Left hindlimb (tissue), 1 donor: Measurements from ENCODE around the gene PTPRK.

Experiments
- DNase-seq: peaks from one replicate; pipeline ENCODE4 v3.0.0-alpha.2; 2018

PTPRK gene

GRCh38 chr6:128117916-128118315, 402.5 kb downstream of the PTPRK start:
- DNase-seq: no peak

GRCh38 chr6:128114164-128114563, 406.2 kb downstream of the PTPRK start:
- DNase-seq: no peak

- DNase-seq: no peak
Observed at GRCh38 chr6:128112494-128112893, 407.9 kb downstream of the PTPRK start.

- no peak for DNase-seq
Observed at GRCh38 chr6:128111096-128111495, 409.3 kb downstream of the PTPRK start.

- DNase-seq: no peak
Observed at GRCh38 chr6:128107682-128108081, 412.7 kb downstream of the PTPRK start.

- no peak for DNase-seq
Observed at GRCh38 chr6:128099571-128100197, 420.7 kb downstream of the PTPRK start.

- DNase-seq: no peak
Observed at GRCh38 chr6:128098000-128098581, 422.3 kb downstream of the PTPRK start.

- DNase-seq: no peak
Observed at GRCh38 chr6:128097009-128097408, 423.4 kb downstream of the PTPRK start.

- DNase-seq: no peak
Observed at GRCh38 chr6:128095362-128095761, 425.0 kb downstream of the PTPRK start.

- DNase-seq: no peak
Observed at GRCh38 chr6:128079021-128079420, 441.4 kb downstream of the PTPRK start.

- no peak for DNase-seq
Observed at GRCh38 chr6:128078276-128078675, 442.1 kb downstream of the PTPRK start.

- no peak for DNase-seq
Observed at GRCh38 chr6:128076843-128077242, 443.6 kb downstream of the PTPRK start.

- no peak for DNase-seq
Observed at GRCh38 chr6:128074567-128074966, 445.8 kb downstream of the PTPRK start.

GRCh38 chr6:128073389-128073788, 447.0 kb downstream of the PTPRK start:
- DNase-seq: no peak

GRCh38 chr6:128071212-128071611, 449.2 kb downstream of the PTPRK start:
- no peak for DNase-seq

- DNase-seq: no peak
Observed at GRCh38 chr6:128070406-128070805, 450.0 kb downstream of the PTPRK start.

GRCh38 chr6:128069188-128069587, 451.2 kb downstream of the PTPRK start:
- DNase-seq: no peak

- DNase-seq: no peak
Observed at GRCh38 chr6:128068119-128068479, 452.3 kb downstream of the PTPRK start.

- no peak for DNase-seq
Observed at GRCh38 chr6:128067446-128068118, 452.8 kb downstream of the PTPRK start.

- no peak for DNase-seq
Observed at GRCh38 chr6:128065072-128065471, 455.3 kb downstream of the PTPRK start.

- no peak for DNase-seq
Observed at GRCh38 chr6:128064540-128064895, 455.9 kb downstream of the PTPRK start.

- no peak for DNase-seq
Observed at GRCh38 chr6:128063850-128064539, 456.4 kb downstream of the PTPRK start.

- DNase-seq: no peak
Observed at GRCh38 chr6:128062882-128063603, 457.4 kb downstream of the PTPRK start.
